Measurements from ENCODE around the gene SKAP1. TPM values are rescaled to one million over a fixed set of nuclear protein-coding genes. Genes with fewer than 3 reads are reported as not detected.
"Not testable (repeated sequence)": the region's sequence is repeated elsewhere in the genome, so short reads cannot be mapped to it uniquely, and the experiment has no call there.

The SKAP1 gene
- total RNA-seq, 1 experiment from 2014 or later: 0.18 TPM

DNA sequence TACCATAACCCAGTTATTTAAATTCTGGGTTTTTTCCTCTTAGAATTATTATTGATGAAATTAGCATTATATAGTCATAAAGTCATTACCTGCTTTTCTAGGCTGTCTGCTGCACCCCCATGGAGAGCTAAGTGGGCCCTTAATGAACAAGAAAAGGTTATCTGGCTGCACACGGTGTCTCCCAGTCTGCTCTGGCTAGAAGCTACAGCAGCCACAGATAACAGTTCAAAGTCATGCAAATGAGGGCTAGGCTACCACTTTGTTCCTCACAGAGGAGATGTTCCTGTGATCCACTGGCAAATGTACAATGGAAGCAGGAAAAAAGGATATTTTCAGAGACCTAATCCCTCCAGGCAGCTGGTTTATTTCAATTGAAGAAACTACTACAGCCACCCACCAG, 210.4 kb downstream of the SKAP1 start:
- DNase-seq (ENCODE audit: low read depth): no peak

DNA sequence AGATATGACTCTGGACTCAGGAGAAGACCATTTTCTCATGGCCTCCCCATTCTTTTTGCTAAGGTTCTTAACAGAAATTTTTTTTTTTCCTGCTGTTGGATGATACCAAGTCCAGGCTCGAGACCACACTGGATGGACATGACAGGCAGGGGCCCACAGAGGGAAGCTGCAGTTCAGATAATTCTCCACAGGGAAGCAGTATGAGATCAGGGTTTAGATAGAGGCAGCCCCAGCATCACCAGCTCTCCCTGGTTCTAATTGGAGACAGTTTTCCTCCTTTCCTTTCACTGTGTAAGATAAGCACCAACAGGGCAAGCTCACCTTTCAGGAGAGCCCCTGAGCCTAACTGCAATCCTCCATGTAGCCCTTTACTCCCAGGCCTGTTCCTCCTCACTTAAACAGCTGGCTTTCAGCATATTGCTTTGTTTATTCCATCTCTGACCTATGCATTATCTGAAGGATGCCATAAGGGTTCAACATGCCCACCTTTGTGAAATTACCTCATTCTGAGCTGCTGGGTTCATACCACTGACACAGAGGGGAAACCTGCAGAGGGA, 214.4 kb downstream of the SKAP1 start:
- DNase-seq (ENCODE audit: low read depth): peak; percentile 75

DNA sequence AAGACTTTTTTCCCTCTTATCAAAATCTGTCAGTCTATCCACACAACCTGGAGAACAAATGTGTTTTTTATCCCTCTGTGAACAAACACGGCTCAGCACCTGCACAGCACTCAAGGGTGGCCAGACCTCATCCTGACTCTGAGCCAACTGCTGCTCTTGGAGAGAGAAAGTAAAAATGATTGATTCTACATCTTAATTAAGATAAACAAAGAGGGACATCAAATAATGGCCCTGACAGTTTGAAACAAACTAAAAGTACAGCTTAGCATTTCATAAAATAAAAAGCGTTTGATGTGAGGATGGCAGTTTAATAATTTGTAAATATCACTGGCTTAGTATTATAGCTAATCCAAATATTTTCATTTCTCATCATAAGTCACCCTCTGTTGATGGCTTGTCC, 216.2 kb downstream of the SKAP1 start:
- DNase-seq (ENCODE audit: low read depth): no peak

DNA sequence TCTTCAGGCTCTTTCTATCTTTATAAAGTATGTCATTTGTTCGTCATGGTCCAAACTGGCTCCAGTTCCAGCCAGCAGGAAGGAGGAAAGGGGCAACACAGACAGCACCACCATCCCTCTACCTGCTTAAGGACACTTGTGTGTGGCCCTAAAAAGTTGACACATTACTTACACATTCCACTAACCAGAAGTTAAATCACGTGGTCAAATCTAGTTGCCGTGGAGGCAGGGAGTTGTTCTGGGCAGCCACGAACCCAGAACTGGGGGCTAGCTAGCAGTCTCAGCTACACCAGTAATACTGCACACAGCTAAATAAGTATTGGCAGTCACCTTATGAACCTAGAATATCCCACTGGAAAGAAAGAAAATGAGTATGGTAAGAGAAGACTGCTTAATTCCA, 218.2 kb downstream of the SKAP1 start:
- DNase-seq (ENCODE audit: low read depth): no peak

DNA sequence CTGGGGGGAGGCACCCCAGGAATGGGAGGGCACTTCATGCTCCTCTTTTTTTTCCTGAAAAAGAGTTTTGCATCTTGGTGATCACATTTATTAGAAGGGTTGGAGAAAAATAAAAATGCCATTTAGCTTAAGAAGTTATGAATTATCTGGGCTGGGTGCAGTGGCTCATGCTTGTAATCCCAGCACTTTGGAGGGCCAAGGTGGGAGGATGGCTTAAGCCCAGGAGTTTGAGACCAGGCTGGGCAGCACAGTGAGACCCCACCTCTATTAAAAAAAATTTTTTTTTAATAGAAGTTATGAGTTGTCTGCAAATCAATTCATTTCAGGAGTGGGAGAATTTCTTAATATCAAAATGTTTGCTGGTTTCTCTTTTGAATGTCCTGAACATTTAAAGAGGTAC, 219.0 kb downstream of the SKAP1 start:
- DNase-seq (ENCODE audit: low read depth): no peak

DNA sequence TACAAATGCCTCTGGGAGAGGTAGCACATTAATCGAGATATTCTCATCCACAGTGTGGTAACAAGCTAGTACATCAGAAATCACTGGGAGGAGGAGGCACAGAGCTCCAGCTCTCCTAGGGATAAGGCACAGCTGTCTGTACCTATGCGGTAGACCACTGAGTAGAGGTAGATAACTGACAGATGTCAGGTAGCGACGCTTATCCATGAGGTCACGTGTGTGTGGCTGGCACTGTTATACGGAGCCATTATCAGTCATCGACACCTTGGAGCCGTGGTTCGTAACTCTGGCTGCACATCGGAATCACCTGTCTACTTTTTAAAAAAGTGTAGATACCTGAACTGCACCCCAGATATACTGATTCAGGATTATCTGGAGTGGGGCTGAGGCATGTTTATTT, 220.0 kb downstream of the SKAP1 start:
- no peak for DNase-seq (ENCODE audit: low read depth)

DNA sequence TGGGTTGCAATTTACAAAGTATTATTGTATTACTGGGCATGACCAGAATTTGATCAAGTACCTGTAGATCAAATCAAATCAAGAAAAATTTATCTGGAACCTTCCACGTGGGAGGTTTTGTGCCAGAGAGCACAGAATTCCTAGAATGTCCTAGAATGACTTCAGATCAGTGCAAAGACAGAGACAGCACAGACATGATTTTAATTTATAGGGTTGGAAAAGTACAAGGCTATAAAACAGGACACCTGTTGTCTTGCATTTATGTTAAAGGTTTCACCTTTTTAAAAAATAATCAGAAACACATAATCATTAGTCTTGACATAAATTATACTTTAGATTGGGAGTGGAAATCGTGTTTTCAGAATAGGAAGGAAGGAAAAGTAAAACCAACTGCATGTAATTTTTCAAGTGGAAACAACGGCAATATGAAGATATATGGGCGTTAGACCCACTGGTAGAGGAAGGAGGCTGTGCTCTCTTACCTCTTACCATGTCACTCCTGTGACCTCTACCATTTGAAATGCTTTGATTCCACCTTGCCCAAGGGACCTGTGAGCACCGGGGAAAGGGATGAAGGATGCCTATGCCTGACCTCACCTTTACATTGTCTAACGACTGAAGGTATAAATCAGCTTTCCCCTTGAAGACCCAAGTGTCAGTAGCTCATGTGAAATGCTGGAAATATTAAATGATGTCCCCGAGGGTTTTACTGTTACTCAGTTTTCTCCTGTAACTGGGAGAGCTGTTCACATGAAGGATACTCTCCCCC, 222.1 kb downstream of the SKAP1 start:
- no peak for DNase-seq (ENCODE audit: low read depth)

DNA sequence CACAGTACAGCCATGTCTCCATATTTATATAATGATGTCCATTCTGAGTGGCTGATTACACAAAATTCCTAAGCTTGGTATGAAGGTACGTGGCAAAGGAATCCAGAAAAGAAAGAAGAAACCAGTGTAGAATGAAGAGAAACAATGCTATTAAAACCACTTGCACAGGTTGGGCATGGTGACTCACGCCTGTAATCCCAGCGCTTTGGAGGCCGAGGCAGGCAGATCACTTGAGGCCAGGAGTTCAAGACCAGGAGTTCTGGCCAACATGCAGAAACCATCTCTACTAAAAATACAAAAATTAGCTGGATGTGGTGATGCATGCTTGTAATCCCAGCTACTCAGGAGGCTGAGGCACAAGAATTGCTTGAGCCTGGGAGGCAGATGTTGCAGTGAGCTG, 223.0 kb downstream of the SKAP1 start:
- peak; percentile 84 for DNase-seq (ENCODE audit: low read depth)

DNA sequence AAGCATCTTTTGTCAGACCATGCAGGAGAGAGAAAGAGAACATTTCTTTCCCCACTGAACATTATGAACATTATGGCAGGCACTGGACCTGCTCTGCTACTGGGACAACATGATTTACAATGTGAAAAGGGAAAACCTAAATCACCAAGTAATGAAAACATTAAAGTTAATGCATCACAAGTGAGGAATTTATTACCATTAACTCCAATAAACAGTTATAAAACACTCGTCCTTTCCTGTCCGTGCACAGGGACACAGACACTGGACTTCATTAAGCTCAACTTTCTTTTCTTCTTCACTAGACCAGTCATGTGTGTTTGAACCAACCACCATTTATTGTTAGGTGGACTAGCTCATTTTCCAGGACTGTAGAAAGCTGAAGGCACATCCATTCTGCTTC, 227.1 kb downstream of the SKAP1 start:
- no peak for DNase-seq (ENCODE audit: low read depth)

DNA sequence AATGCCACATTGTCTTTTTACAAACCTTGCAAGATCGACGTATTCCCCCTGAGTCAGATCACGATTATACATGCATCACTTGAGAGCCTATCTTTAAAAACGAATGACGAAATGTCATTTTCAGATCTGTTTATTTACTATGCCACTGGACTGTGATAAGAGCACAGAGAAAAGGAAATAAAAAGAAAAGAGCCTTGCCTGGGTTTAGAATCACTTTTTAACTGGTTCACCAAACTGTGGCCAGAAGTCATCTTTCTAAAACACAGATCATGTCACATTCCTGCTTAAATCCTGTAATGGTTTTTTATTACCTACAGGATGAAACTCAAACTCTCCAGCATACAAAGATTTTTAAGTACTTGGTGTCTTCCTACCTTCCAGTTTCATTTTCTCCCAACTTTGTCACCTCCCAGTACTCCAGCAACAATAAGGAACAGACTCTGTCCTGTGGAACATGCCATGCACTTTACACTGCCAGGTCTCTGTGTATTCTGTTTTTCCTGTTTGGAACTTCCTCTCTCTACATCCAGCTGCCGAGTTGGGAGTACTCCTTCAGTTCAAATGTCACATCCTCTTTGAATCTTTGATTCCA, 231.0 kb downstream of the SKAP1 start:
- DNase-seq (ENCODE audit: low read depth): no peak

DNA sequence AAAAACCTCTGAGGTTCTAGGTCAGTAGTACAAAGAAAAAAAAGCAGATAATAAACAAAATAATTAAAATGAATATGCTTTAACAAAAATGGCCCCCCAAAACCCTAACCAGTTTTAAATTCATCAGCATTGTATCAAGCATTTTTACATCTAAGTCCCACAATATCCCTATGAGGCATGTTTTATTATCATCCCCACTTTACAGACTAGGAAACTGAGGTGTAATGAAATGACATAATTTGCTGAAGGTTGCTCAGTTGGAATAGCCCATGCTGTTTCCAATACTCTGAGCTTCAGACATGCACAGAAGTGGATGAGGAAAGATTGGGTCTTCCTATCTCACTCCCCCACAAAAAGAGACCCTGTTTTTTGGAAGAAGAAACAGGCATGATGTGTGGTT, 234.1 kb downstream of the SKAP1 start:
- DNase-seq (ENCODE audit: low read depth): no peak

DNA sequence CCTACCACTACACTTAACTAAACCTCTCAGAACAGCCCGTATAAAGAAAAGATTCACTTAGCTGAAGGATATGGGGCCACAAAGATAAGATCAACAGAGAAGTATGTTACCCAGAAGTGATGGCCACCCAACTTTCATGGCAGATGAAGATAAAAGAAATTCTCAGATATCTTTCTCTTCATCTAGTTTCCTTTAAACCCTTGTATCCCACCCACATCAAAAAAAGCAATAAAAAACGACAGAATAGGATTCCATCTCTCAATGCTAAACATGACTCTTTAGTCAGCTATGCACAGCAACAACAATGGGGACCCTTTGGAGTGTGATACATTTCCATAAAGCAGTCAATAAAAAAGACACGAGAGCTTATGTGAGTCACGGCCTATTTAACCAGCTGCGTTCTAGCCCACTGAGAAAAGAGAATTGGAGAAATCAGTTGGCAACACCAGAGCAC, 235.9 kb downstream of the SKAP1 start:
- peak; percentile 85 for DNase-seq (ENCODE audit: low read depth)

DNA sequence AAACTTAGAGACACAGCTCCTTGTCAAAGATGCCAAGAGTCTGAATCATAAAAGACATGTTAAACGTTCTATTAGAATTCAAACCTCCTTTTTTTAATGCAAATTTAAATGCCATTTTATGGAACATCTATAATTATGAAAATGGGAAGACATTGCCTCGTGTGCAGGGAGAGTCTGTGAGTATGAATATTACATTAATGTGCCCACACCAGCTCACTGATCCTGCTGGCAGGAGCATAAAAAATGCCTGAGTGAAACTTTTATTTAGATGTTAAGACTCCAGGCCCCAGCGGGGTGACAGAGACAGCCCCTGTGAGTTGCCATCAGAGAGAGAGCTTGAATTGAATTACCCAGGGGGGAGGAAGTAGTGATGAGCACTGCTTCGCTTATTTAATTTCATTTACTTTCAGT, 237.7 kb downstream of the SKAP1 start:
- DNase-seq (ENCODE audit: low read depth): no peak

DNA sequence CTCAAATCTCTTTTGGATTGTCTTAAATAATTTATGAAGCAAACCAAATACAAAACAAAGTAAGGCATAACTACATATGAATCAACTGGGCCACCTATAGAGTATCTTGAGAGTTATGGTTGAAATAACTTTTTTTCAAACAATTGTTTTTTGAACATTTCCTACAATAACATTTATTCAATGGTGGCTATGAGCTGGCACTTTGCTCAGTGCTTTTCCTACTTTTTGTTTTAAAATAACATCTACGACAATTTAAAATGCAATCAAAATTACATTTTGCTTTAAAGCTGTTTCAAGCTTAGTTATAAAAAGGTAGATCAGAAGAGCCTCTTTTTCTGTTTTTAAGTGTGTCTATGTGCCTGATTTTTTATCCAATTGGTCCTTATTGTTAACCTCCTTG, 238.7 kb downstream of the SKAP1 start:
- DNase-seq (ENCODE audit: low read depth): no peak

DNA sequence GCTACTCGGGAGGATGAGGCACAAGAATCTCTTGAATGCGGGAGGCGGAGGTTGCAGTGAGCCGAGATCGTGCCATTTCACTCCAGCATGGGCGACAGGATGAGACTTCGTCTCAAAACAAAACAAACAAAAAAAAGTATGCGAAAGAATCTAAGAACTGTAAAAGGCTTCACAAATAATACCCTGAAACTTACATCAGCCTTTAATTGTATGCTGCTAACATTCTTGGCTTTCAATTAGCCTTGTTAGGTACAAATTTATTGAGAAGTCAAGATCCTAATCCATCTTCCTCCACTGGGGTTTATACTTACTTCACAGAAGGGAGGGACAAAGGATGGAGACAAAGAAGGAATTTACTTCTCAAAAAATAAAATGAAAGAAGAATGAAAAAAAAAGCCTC, 239.1 kb downstream of the SKAP1 start:
- DNase-seq (ENCODE audit: low read depth): no peak

DNA sequence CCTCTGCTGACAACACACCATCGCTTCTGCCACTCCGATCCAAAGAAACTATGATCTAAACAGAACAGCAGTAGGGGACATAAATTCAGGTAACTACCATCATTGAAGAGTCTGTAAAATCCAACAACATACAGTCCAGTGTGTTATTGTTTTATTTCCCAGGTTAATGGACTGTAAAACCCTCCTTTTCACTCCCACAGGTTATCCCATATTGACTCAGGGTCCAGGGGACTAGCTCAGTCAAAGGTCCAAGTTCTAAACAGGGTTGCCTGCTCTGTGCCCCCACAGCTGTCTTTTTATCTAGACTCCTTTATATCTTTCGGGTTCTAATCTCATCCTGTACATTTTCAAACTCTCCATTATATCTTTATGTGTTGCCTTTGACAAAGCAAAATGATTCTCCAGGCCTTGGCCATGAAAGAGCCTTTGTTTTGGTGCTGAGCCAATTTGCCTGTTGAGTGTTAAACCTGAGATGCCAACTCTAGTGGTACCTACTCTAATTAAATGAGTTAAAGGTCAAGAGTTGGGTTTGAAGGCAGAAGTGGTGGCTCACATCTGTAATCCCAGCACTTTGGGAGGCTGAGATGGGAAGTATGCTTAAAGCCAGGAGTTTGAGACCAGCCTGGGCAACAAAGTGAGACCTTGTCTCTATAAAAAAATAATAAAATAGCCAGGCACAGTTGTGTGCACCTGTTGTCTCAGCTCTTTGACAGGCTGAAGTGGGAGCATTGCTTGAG, 242.0 kb downstream of the SKAP1 start:
- DNase-seq (ENCODE audit: low read depth): no peak

DNA sequence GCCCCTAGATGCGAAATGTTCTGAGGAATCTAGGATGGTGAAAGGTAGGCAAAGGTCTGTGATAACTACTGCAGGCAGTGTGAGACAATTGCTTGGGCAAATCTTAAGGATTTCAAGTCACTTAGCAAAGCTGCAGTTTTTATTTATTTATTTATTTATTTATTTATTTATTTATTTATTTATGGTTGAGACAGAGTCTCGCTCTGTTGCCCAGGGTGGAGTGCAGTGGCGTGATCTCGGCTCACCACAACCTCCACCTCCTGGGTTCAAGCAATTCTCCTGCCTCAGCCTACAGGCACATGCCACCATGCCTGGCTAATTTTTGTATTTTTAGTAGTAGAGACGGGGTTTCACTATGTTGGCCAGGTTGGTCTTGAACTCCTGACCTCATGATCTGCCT, 243.7 kb downstream of the SKAP1 start:
- DNase-seq (ENCODE audit: low read depth): not testable (repeated sequence)

DNA sequence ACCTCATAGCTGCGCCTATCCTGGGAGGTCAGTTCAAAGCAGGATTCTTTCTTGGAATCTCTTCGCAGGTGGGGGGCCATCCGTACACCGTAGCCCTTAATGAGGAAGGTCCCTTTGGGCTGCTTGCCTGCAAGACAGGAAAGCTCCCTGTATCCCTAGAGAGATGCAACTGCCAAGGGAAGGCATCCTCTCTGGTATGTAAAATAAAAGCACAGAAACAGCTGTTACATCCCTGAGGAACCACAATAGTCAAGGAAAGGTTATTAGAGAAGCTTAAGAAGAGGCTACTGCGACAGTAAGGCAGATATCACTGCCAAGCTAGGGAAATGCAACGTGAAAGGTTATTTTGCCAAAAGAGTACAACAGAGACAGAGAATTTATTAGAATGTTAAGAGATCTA, 245.3 kb downstream of the SKAP1 start:
- DNase-seq (ENCODE audit: low read depth): no peak

DNA sequence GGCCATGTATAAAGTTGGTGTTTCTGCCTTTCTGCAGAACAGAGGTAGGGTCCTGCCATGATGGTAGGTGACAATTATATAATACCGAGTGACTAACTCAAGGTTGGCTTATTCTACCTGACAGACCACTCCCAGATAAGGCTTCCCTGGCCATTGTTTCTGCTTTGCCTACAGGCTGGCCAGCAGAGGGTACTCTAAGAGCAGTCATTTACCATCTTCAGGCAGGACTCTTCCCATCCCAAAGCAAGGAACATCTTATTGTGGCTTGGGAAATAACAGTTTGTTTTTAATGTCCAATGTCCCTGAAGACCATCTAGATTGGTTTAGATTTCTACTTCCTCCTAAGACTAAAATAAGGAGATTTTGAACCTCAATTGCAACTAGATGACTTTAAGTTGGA, 248.4 kb downstream of the SKAP1 start:
- DNase-seq (ENCODE audit: low read depth): peak; percentile 48

DNA sequence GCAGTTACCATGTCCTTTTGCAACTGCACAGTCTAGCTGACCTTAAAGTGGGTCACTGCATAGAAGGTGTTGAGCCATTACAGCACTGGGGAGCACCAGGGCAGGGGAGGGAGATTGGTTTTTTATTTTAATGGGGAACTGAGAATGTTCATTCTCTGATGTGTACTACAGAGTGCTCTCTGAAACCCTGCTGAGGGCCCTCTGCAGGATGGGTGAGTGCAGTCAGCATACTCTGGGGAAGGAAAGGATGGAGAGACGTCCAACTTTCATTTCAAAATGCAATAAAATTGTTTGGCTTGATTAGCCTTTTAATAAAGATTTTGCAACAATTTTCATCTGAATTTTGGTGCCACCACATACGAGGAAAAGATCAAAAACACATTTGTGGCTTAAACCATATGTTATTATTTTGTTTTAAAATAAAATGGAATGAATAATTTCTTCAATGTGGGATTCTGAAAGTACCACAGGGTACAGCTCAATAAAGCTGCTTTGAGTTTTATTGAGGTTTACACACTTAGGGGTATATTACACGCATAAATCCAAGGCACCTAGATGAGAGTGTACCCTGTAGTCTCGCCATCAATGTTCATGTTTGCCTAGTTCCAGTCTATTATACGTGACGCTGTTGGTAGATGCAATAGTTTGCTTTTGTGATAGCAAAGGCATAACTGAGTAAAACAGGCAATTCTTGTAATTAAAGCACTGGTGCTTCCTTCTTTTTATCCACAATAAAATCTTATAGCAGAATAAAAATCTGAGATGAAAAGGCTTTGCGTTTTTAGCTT, 249.0 kb downstream of the SKAP1 start:
- no peak for DNase-seq (ENCODE audit: low read depth)
